OCI-LY1 (cell line): ENCODE data around the gene DTD2.

ENCODE experiments used
- H2AFZ ChIP-seq: fragments of 200-600 bp; sonication (generic), shearing (Covaris generic); 2 replicates; pipeline ENCODE4 v1.6.0; 2014; ENCODE audit warnings: antibody characterized with exemption, mild to moderate bottlenecking, low read length
- H3F3A ChIP-seq: fragments of 200-600 bp; sonication (generic), shearing (Covaris generic); 2 replicates; pipeline ENCODE4 v1.6.0; 2014; ENCODE audit warnings: mild to moderate bottlenecking, antibody characterized with exemption, low read length, moderate library complexity; ENCODE audit not compliant: insufficient read depth
- H3K27ac ChIP-seq: fragments of 200-600 bp; sonication (generic); 2 replicates; pipeline ENCODE4 v1.5.1; 2014; ENCODE audit warnings: low read length, mixed run types, mild to moderate bottlenecking, low read depth; ENCODE audit not compliant: poor library complexity, severe bottlenecking
- H3K27me3 ChIP-seq: fragments of 200-600 bp; sonication (generic); 2 replicates; pipeline ENCODE4 v1.6.0; 2014; ENCODE audit warnings: antibody characterized with exemption, mild to moderate bottlenecking, low read length, moderate library complexity; ENCODE audit not compliant: insufficient read depth
- H3K36me3 ChIP-seq: fragments of 200-600 bp; sonication (generic); 2 replicates; pipeline ENCODE4 v1.6.1; 2014; ENCODE audit warnings: mild to moderate bottlenecking, antibody characterized with exemption, low read length, moderate library complexity, mixed read lengths; ENCODE audit not compliant: insufficient read depth
- H3K4me1 ChIP-seq: fragments of 200-600 bp; sonication (generic); 2 replicates; pipeline ENCODE4 v1.5.1; 2014; ENCODE audit warnings: mild to moderate bottlenecking, low read length, moderate library complexity; ENCODE audit not compliant: insufficient read depth, severe bottlenecking
- H3K4me2 ChIP-seq: fragments of 200-600 bp; sonication (generic), shearing (Covaris generic); 2 replicates; pipeline ENCODE4 v1.6.1; 2014; ENCODE audit warnings: low read length
- H3K4me3 ChIP-seq: fragments of 200-600 bp; sonication (generic); 2 replicates; pipeline ENCODE4 v1.5.1; 2014; ENCODE audit warnings: low read length, low read depth, mild to moderate bottlenecking, mixed read lengths; ENCODE audit not compliant: poor library complexity, severe bottlenecking
- H3K79me2 ChIP-seq: fragments of 200-600 bp; shearing (Covaris generic); 2 replicates; pipeline ENCODE4 v1.6.1; 2016; ENCODE audit warnings: mixed run types, low read length, mixed read lengths; ENCODE audit not compliant: insufficient read depth
- H3K9ac ChIP-seq: fragments of 200-600 bp; sonication (generic), shearing (Covaris generic); 2 replicates; pipeline ENCODE4 v1.6.1; 2014; ENCODE audit warnings: mild to moderate bottlenecking, low read length, mixed read lengths
- H3K9me2 ChIP-seq: fragments of 200-600 bp; sonication (generic), shearing (Covaris generic); 2 replicates; pipeline ENCODE4 v1.6.1; 2014; ENCODE audit warnings: low read depth, mild to moderate bottlenecking, low read length, mixed read lengths
- H3K9me3 ChIP-seq: fragments of 200-600 bp; shearing (Covaris generic); 2 replicates; pipeline ENCODE4 v1.6.1; 2014; ENCODE audit warnings: low read length, mixed read lengths
- H4K20me1 ChIP-seq: fragments of 200-600 bp; sonication (generic), shearing (Covaris generic); 2 replicates; pipeline ENCODE4 v1.6.0; 2016; ENCODE audit warnings: mild to moderate bottlenecking, low read length; ENCODE audit not compliant: insufficient read depth
- CTCF ChIP-seq: fragments of 200-600 bp; sonication (generic), shearing (Covaris generic); IDR thresholded peaks from 2 replicates; pipeline ENCODE4 v1.5.1; 2017; ENCODE audit warnings: mild to moderate bottlenecking, antibody characterized with exemption, low read length, moderate library complexity, mixed read lengths
- EZH2 ChIP-seq: fragments of 200-600 bp; sonication (generic), shearing (Covaris generic); IDR thresholded peaks from 2 replicates; pipeline ENCODE4 v1.8.0; 2017; ENCODE audit warnings: borderline replicate concordance, mixed run types, mild to moderate bottlenecking, antibody characterized with exemption, low read length, moderate library complexity, mixed read lengths

Gene DTD2

GRCh38 chr14:31426663-31427062 lies 30.6 kb downstream of the DTD2 start:
- Histone ChIP-seq H3K9ac (no peak overlapping the region), H3K36me3 (0 out of 2 replicates have a peak, but pooled peaks cover 1% of the 10 kb centered on the region), H3K4me2 (no peak overlapping the region), H3K4me1 (no peaks in the 10 kb centered on the region), H2AFZ (no peak overlapping the region), H3K9me3 (no peaks in the 10 kb centered on the region), H3K27me3 (no peaks in the 10 kb centered on the region), H3K27ac (no peak overlapping the region), H3F3A (no peaks in the 10 kb centered on the region), H3K9me2 (no peaks in the 10 kb centered on the region), H4K20me1 (no peaks in the 10 kb centered on the region), H3K79me2 (no peaks in the 10 kb centered on the region), H3K4me3 (no peak overlapping the region)
- no peak for TF ChIP-seq CTCF

- H3K79me2 ChIP-seq = no peaks in the 10 kb centered on the region
- no peak overlapping the region for H3K27ac ChIP-seq
- H4K20me1 ChIP-seq = no peaks in the 10 kb centered on the region
- H3K4me3 ChIP-seq = no peak overlapping the region
- H2AFZ ChIP-seq = no peak overlapping the region
- no peaks in the 10 kb centered on the region for H3K36me3 ChIP-seq
- H3K4me2 ChIP-seq = no peak overlapping the region
- no peaks in the 10 kb centered on the region for H3K9me2 ChIP-seq
- no peaks in the 10 kb centered on the region for H3F3A ChIP-seq
- TF ChIP-seq EZH2 (no peak), CTCF (no peak)
- no peak overlapping the region for H3K9ac ChIP-seq
- no peaks in the 10 kb centered on the region for H3K9me3 ChIP-seq
- H3K4me1 ChIP-seq = peaks cover 6% of the 10 kb centered on the region
- H3K27me3 ChIP-seq = no peaks in the 10 kb centered on the region
These were observed 31.4 kb downstream of the DTD2 start for GRCh38 chr14:31425905-31426304.

- Histone ChIP-seq H3F3A (no peaks in the 10 kb centered on the region), H3K27ac (peak overlapping the region; percentile 56)
These were observed 36.1 kb downstream of the DTD2 start for GRCh38 chr14:31421200-31421599.

More at GRCh38 chr14:31421200-31421599, 36.1 kb downstream of the DTD2 start:
- no peaks in the 10 kb centered on the region for H3K9me3 ChIP-seq
- no peaks in the 10 kb centered on the region for H4K20me1 ChIP-seq
- peaks cover 33% of the 10 kb centered on the region for H3K4me1 ChIP-seq
- no peaks in the 10 kb centered on the region for H3K27me3 ChIP-seq
- no peaks in the 10 kb centered on the region for H3K36me3 ChIP-seq
- H3K4me2 ChIP-seq = peak overlapping the region; percentile 69
- TF ChIP-seq EZH2 = no peak
- peak overlapping the region; percentile 83 for H3K4me3 ChIP-seq
- H2AFZ ChIP-seq = peak overlapping the region; percentile 17; the same call in 1 of the 2 replicates
- H3K9ac ChIP-seq = peak overlapping the region; percentile 70
- H3K9me2 ChIP-seq = no peaks in the 10 kb centered on the region
- H3K79me2 ChIP-seq = peaks cover 11% of the 10 kb centered on the region; the same call in 1 of the 2 replicates
